Mucosa of descending colon (tissue), 3 donors: ENCODE data around the gene LYPLA2. TPM values are rescaled to one million over a fixed set of nuclear protein-coding genes. Genes with fewer than 3 reads are reported as not detected.

Source experiments
- ATAC-seq: fragments of 200-7000 bp; cut with Tn5 transposase; one replicate; pipeline ENCODE4 v1.9.1; 2020; ENCODE audit warnings: mild to moderate bottlenecking, moderate library complexity
- DNase-seq, 3 donors: peaks; one replicate each; pipeline ENCODE4 v3.0.0-alpha.2; 2020
- H3K36me3 ChIP-seq: fragments of 200-600 bp; one replicate; pipeline ENCODE4 v1.8.0; 2021; ENCODE audit warnings: low read depth, mild to moderate bottlenecking
- H3K4me1 ChIP-seq: fragments of 200-600 bp; one replicate; pipeline ENCODE4 v1.8.0; 2021; ENCODE audit warnings: low read depth, mild to moderate bottlenecking
- H3K4me3 ChIP-seq: fragments of 200-600 bp; one replicate; pipeline ENCODE4 v1.8.0; 2021; ENCODE audit warnings: mild to moderate bottlenecking
- H3K9me3 ChIP-seq: fragments of 200-600 bp; one replicate; pipeline ENCODE4 v1.8.0; 2021; ENCODE audit warnings: mild to moderate bottlenecking
- intact Hi-C, 2 donors: fragments of 100-400 bp; cut with DNase I in 1 of 2; cut with micrococcal nuclease in 1 of 2; formaldehyde crosslinking; loops; one replicate each; pipeline versions ENCODE4 v1.11.0 to v1.11.1; 2022; cut with DNase I, micrococcal nuclease
- total RNA-seq, 3 donors: library from RNA; stranded (reverse); fragmentation: NEBNext Ultra II Directional in 2 of 3; extraction: Animal tissue kit (Norgen Biotek cat#: 25700) in 2 of 3; gene quantifications; one replicate each; pipeline versions ENCODE4 v1.2.1 to v1.2.4, GENCODE V29; 2021 to 2023
- TF ChIP-seq, protein P1 (sequence below): fragments of 200-600 bp; IDR thresholded peaks from one replicate; pipeline ENCODE4 v1.8.0; 2022; ENCODE audit warnings: antibody characterized with exemption, mild to moderate bottlenecking
- donor health status: DM: no; HTN: no; CAD: no; lungs with moderate emphysema.
- donor health status: DM: no; HTN: no; CAD: no.
- donor health status: DM: no; HTN: yes; CAD: no.

LYPLA2 gene
- total RNA-seq, 3 donors from 2014 or later: 49.9 to 89.0 (median 88.0) TPM

DNA sequence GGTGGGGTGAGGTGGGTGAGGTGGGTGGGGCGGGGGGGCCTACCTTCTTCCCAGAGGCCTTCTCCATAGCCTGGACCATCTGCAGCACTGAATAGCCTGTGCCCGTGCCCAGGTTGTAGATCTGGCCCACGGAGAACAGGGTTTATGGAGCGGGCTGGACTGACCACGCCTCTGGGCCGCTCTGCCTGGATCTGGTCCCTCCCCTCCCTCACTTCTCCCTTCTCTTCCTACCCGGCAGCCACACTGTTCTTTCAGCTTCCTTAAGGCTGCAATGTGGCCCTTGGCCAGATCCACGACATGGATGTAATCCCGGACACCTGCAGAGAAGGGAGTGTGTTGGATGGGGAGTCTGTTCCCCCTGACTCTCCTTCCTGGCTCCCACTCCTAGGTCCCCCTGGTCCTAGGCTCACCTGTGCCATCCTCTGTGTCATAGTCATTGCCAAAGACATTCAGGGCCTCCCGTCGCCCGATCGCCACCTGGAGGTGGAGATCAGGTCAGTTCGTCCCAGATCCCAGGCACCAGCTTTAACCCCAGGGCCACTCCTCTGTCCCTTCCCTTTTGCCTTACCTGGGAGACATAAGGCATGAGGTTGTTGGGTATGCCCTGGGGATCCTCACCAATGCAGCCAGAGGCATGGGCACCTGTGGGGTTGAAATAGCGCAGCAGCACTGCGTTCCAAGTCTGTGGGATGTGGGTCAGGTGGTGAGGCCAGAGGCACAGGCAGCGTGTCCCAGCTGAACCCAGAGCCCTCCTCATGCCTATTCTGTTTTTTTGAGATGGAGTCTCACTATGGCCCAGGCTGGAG, 5.7 kb downstream of the LYPLA2 start:
- no peaks in the 10 kb centered on the region for H3K9me3 ChIP-seq
- no peaks in the 10 kb centered on the region for H3K36me3 ChIP-seq
- ATAC-seq: peak; percentile 4
- intact Hi-C loops: no loop called here
- no peak overlapping the region for H3K4me3 ChIP-seq
- DNase-seq: peak; percentile 60 to 67 (median 65)
- H3K4me1 ChIP-seq: peaks cover 43% of the 10 kb centered on the region
- TF ChIP-seq, protein P1, sequence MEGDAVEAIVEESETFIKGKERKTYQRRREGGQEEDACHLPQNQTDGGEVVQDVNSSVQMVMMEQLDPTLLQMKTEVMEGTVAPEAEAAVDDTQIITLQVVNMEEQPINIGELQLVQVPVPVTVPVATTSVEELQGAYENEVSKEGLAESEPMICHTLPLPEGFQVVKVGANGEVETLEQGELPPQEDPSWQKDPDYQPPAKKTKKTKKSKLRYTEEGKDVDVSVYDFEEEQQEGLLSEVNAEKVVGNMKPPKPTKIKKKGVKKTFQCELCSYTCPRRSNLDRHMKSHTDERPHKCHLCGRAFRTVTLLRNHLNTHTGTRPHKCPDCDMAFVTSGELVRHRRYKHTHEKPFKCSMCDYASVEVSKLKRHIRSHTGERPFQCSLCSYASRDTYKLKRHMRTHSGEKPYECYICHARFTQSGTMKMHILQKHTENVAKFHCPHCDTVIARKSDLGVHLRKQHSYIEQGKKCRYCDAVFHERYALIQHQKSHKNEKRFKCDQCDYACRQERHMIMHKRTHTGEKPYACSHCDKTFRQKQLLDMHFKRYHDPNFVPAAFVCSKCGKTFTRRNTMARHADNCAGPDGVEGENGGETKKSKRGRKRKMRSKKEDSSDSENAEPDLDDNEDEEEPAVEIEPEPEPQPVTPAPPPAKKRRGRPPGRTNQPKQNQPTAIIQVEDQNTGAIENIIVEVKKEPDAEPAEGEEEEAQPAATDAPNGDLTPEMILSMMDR: no peak

DNA sequence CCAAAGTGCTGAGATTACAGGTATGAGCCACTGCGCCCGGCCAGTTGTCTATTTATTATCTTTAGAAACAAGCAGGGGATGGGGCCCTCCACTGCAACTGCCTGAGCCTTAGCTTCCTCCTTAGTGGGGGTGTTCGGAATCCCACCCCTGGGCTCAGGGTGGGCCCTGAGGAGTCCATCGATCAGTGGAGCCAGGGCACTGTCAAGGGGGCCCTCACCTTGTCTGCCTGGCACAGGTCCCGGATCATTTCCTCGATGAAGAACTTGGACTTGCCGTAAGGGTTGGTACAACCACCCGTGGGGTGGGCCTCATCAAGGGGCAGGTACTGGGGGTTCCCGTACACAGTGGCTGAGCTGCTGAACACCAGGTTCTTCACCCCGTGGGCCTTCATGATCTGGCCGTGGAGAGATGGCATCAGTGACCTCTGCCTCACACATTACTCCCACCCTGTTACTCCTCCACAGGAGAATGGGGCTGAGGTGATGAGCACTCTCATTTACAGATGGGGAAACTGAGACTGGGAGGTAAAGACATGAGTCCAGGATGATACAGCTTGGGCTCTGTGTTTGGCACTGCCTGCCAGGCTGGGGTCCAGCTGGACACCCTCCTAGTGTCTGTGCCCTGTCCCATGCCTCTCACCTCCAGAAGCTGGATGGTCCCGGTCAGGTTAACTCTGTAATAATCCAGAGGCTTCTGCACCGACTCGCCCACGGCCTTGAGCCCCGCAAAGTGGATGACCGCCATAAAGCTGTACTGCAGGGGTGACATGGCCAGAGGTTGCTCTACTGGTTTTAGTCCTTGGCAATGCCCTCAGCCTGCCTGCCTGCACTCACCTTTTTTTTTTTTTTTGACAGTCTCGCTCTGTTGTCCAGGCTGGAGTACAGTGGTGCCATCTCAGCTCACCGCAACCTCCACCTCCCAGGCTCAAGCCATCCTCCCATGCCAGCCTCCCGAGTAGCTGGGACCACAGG, 6.8 kb downstream of the LYPLA2 start:
- no peaks in the 10 kb centered on the region for H3K36me3 ChIP-seq
- TF ChIP-seq, protein P1: no peak
- ATAC-seq: no peak
- DNase-seq: no peak
- H3K9me3 ChIP-seq: no peaks in the 10 kb centered on the region
- H3K4me1 ChIP-seq: peaks cover 34% of the 10 kb centered on the region
- no peak overlapping the region for H3K4me3 ChIP-seq
- intact Hi-C loops: no loop called here

DNA sequence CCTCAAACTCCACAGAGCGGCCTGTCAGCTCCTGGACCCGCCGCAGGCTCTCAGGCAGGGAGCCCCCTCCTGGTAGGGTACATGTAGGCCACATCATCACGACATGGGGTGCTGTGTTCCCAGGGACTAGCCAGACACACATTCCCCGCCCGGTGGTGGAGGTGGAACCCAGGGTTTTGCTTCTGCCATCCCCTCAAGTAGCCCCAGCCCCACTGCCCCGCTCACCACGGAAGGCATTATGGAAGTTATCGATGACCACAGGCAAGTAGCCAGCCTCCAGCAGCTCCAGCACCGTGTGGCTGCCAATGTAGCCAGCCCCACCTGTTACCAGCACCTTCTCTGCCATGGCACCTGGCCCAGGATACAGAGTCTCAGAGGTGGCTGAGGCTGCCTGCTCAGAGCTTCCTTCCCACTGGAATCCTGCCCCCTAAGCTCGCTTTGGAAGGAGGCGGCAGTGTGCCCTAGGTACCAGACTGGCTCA, 7.8 kb downstream of the LYPLA2 start:
- DNase-seq (peak in 2 of 3 donors; percentile 54 to 66), ATAC-seq (no peak)
- Histone ChIP-seq H3K4me3 (no peak overlapping the region), H3K36me3 (no peaks in the 10 kb centered on the region), H3K9me3 (no peaks in the 10 kb centered on the region), H3K4me1 (peaks cover 27% of the 10 kb centered on the region)
- TF ChIP-seq, protein P1: no peak
- intact Hi-C loops: no loop called here

DNA sequence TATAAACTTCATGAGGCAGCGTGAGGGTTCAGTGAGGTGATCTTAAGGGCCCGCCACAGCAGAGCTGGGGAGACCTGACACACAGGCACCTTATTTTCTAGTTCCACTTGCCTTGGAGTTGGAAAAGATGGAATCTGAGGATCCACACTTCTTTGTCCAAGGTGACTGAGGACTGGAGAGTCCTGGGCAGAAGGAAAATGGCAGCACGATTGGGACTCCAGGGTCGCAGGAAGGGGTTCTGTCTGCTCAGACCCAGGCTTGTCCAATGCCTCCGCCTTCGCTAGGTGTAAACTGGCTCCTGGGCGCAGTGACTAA, 8.3 kb downstream of the LYPLA2 start:
- TF ChIP-seq, protein P1: no peak
- Histone ChIP-seq H3K9me3 (no peaks in the 10 kb centered on the region), H3K36me3 (no peaks in the 10 kb centered on the region), H3K4me3 (no peak overlapping the region), H3K4me1 (peaks cover 27% of the 10 kb centered on the region)
- DNase-seq: no peak
- ATAC-seq: no peak
- intact Hi-C loops: no loop called here

DNA sequence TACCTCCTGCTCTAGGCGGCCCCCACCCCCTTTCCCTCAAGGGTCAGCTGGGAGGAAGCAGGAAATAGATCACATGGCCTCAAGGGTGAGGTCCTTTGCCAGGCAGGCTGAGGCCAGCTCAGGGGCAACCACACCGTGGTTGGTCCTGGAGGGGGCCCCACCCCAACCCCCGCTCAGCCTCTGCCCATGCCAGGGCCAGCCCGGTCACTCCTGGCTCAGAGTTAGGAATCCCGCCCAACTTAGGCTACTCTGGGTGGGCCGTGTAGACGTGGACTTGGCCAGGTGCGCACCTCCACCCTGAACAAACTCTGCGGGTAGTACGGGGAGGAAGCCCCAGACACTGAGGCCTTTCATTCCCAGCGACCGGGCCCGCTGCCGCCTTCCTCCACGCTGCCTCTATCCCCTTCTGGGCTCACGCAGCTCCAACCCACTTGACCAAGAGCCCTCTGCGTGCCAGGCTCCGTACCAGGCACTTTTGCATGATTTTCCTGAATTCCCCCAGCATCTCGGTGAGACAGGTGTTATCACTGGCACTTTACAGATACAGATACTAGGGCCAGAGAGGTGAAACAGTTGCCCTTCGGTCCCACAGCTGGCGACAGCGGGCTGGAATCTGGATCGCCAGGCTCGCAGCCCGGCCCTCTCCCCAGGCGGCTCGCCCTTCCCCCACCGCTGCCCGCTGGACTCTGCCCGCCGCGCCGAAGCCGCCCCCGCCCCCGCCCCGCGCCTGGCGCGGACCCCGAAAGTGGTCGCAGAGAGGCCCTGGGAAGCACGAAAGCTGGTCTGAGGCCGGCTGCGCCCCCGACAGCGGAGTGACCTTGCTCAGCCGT, 8.8 kb downstream of the LYPLA2 start:
- ATAC-seq: peak; percentile 73
- Histone ChIP-seq H3K4me3 (peak overlapping the region; percentile 90), H3K4me1 (peaks cover 27% of the 10 kb centered on the region), H3K9me3 (no peaks in the 10 kb centered on the region), H3K36me3 (no peaks in the 10 kb centered on the region)
- peak; percentile 88 to 93 (median 88) for DNase-seq
- TF ChIP-seq, protein P1: no peak
- intact Hi-C loops: loop anchor here in 1 of 2 donors (10.0 kb wide), 1 partner anchor 225 kb away; no protein-coding TSS in a partner anchor
